COLO668 (cell line): ENCODE measurements around the gene SNCAIP.

ENCODE experiments used
- DNase-seq: peaks from one replicate; lab custom pipeline; 2025; ENCODE audit not compliant: unreplicated experiment; lab: John Stamatoyannopoulos, UW

Gene SNCAIP

DNA sequence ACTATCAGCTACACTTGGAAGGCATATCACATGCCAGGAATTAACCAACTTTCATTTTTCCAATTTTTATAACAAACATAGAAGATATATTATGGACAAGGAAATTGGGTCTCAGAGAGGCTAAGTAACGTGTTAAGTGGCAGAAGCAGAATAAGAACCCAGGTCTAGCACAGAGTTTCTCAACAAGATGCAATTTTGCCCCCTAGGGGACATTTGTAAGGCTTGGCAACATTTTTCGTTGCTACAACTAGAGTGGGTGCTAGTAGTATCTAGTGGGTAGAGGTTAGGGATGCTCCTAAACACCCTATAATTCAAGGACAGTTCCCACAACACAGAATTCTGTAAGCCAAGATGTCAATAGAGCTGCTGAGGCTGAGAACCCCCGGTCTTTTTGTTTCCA, 180.6 kb downstream of the SNCAIP start:
- DNase-seq: no peak

DNA sequence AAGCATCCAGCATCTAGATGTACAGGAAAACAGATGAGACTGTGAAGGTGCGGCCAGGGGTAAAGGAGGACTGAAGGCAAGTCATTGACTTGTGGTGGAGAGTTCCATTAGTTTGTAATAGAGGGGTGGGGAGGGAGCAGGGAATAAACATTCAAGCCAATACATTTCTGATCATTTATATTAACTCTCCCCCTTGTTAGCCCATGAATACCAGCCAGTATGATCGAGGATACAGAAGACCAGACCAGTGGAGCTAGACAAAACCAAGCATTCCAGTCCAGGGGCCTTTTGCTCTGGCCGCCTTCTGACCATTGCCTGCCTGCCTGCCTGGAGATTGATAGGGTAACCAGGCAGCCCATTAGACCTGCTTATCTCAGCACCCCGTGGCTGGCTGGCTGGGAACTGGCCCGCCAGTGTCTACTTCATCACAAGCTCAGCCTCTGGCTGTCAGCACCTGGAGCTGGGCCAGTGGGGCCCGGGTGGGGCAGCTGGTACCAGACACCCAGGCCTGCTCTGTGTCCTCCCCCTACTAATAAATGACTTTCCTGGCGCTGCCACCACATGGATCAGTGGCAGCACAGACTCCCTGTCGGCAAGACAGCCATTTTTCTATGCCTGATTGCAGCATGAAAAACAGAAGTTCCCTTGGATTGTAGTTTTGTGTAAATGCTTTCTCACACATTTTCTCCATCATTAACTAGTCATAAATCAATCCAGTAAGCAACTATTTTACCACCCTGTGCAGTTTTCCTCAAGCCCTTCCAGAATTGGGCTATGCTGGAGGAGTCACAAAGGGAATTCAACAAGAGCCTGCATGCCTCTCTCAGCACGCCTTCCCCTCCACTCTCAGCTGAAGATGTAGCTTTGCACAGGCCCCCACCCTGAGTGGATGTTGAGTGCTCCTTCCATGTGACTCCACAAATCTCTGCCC, 181.3 kb downstream of the SNCAIP start:
- no peak for DNase-seq

DNA sequence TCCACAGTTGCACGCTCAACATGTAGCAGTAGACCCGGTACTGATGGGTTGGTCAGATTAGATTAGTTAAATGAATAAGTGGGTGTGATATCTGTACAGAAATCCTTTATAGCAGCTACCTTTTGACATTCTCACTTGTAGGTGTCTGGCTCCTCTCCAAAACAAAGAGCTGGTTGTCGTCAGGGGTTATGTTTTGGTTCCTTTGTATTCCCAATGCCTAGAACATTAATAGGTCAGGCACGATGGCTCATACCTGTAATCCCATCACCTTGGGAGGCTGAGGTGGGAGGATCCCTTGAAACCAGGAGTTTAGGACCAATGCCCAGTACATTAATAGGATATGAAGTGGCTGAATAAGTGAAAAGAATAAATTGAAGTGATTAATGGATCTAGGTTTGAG, 182.1 kb downstream of the SNCAIP start:
- DNase-seq: no peak

DNA sequence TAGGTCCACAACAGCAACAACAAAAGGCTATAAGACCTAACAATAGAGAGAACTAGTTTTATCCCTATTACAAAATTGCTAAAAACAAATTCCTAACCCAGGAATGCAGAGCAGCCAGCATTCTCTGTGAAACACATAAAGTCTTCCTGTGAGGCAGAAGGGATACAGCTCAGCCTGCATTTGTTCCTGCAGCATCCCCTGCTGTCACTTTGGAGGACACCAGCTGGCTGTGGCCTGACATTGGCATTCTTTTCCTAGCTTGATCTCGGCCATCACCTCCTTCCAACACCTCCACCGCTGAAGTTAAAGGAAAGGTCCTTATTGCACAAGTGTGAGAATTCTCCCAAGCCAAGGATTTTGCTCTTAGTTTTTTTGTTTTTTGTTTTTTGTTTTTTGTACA, 186.1 kb downstream of the SNCAIP start:
- DNase-seq: no peak

DNA sequence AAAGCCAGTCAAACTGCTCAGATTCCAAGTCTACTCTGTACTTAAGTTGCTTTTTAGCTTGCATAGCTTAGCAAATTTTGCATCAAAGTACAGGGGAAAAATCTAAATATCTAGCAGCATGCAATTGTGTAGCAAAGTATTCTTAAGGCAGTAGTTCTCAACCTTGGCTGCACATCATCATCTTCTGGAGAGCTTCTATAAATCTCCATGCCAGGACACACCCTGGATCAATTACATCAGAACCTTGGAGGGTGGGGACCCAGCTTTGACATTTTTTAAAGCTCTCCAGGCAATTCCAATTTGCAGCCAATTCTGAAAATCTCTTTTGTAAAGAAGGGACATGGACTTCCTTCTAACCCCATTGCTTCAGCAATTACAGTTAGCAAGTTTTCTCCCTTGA, 187.5 kb downstream of the SNCAIP start:
- DNase-seq: no peak

DNA sequence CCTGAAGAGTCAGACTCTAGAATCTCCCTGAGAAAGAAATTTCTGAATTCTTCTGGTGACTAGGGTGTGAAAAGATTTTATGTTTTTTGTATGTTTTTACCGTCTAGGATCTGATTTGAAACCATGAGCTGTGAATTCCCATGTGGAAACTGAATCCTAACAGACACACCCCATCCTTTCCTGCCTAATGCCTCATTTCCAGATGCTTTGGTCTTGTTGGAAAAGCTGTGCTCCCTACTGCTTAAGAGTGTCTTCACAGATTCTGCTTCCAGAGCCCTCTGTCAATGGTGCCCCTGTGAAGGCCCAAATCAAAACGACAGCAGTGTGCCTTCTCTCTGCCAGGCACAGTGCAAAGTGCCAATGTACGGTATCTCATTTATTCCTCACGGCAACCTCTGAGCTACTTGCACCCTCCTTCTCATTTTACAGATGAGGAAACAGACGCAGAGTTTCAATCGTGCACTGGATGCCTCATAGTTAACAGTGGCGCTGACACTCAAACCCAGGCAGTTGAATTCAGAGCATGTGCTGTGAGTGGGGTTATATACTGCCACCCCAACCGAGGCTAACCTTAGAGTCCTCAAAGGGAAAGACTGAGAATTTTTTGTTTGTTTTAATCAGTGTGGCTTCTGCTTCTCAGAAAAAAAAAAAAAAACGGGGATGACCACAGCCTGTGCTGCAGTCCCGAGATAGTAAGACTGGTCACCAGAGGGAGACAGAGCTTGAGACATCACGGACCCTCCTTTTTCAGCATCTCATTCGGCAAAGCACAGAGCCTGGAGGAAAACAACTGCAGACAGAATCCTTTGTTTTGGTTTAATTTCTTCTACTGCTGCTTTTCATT, 188.4 kb downstream of the SNCAIP start:
- DNase-seq: no peak

DNA sequence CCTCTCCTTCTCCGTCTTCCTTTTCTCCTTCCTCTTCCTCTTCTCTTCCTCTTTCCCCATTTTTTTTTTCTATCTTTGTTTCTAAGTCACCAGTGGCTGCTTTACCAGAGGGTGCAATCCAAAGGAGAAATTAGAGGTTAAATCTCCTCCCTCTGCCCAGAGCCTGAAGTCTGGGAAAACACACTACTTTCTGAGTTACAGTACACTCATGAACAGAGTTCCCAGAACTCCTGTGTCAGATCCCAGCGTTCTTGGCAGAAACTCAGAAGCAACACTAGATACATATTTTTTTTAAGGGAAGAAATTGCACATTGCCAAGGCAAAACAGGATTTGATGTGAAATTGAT, 189.0 kb downstream of the SNCAIP start:
- no peak for DNase-seq

DNA sequence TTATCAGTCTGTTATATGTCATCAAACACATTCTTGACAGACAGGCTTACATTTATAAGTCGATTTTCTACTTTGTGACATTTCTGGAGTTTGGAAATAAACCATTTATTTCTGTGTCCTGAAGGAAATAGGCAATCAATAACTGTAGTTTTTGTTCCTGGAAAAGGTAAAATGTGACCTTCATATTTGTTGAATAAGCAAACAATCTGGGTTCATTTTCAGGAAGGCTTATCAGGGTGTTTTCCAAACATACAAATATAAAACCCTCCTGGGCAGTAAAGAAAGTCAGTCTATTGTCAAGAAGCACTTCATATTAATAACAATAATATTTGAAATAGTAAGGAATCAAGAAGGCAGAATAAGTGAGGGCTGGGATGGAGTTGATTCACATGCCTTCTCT, 195.0 kb downstream of the SNCAIP start:
- DNase-seq: no peak

DNA sequence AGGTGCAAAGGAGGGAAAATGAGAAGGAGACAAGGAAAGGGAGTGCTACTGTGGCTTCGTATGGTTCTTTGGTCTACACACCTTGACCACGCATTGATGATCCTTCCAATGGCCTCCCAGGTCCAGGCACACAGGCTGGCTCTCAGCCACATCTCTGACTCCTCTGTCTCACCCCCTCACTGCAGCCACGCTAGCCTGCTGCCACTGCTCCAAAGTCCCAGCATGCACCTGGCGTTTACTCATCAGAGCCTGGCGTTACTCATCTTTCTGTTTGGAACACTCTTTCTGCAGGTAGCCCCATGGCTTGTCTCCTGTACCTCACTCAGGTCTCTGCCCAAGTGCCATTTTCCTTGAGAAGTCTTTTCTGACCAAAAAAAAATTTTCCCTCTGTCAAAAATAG, 195.5 kb downstream of the SNCAIP start:
- DNase-seq: no peak

DNA sequence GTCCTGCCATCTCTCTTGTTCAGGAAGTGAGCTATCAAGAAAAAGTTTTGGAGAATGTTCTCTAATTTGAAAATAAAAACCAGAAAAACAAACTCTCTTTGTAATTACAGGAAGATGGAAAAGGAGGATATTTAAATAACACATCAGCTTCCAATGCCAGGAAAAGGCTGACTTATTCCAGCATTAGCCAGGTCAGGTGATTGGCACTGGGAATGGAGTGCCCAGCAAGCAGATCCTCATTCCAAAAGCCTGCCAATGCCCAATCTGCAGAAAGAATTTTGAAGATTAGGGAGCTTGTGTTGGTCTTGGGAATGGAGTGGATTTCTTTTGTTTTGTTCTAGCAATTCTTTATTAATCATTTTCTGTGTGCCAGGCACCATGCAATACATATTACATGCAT, 196.6 kb downstream of the SNCAIP start:
- no peak for DNase-seq
